Smooth muscle cell (in vitro differentiated cells): ENCODE data around the gene SRC. TPM values are rescaled to one million over a fixed set of nuclear protein-coding genes. Genes with fewer than 3 reads are reported as not detected.

Experiments
- DNase-seq: peaks from one replicate; lab custom pipeline; 2025; ENCODE audit not compliant: unreplicated experiment; lab: John Stamatoyannopoulos, UW
- H2AFZ ChIP-seq: fragments of 200-600 bp; sonication (generic); 2 replicates; pipeline ENCODE4 v1.6.0; 2016; ENCODE audit warnings: antibody characterized with exemption, low read depth, mild to moderate bottlenecking
- H3F3A ChIP-seq: fragments of 200-600 bp; sonication (generic); 2 replicates; pipeline ENCODE4 v1.6.0; 2017; ENCODE audit warnings: antibody characterized with exemption, low read depth
- H3K27ac ChIP-seq: fragments of 200-600 bp; sonication (generic); 2 replicates; pipeline ENCODE4 v1.5.1; 2016; ENCODE audit warnings: low read depth, mild to moderate bottlenecking
- H3K27me3 ChIP-seq: fragments of 200-600 bp; sonication (generic); 2 replicates; pipeline ENCODE4 v1.6.1; 2016; ENCODE audit warnings: low read depth, mild to moderate bottlenecking
- H3K36me3 ChIP-seq: fragments of 200-600 bp; sonication (generic); 2 replicates; pipeline ENCODE4 v1.5.1; 2016; ENCODE audit warnings: low read depth
- H3K4me1 ChIP-seq: fragments of 200-600 bp; sonication (generic); 2 replicates; pipeline ENCODE4 v1.5.1; 2016; ENCODE audit warnings: low read depth
- H3K4me2 ChIP-seq: fragments of 200-600 bp; sonication (generic); 2 replicates; pipeline ENCODE4 v1.6.0; 2016; ENCODE audit warnings: mild to moderate bottlenecking
- H3K4me3 ChIP-seq: fragments of 200-600 bp; sonication (generic); 2 replicates; pipeline ENCODE4 v1.5.1; 2016; ENCODE audit warnings: mild to moderate bottlenecking
- H3K79me2 ChIP-seq: fragments of 200-600 bp; sonication (generic); 2 replicates; pipeline ENCODE4 v1.6.0; 2016; ENCODE audit warnings: low read depth, mild to moderate bottlenecking
- H3K9ac ChIP-seq: fragments of 200-600 bp; sonication (generic); 2 replicates; pipeline ENCODE4 v1.6.0; 2016; ENCODE audit warnings: low read depth
- H3K9me3 ChIP-seq: fragments of 200-600 bp; sonication (generic); replicated peaks from 2 replicates; pipeline ENCODE4 v1.5.1; 2016; ENCODE audit warnings: low read depth
- H4K20me1 ChIP-seq: fragments of 200-600 bp; sonication (generic); 2 replicates; pipeline ENCODE4 v1.6.0; 2016; ENCODE audit warnings: low read depth
- WGBS: methylation state at CpG from one replicate; pipeline ENCODE4 v1.1.7; 2016; ENCODE audit warnings: low lambda C conversion rate; 5-methylcytosine and 5-hydroxymethylcytosine counted together
- polyA plus RNA-seq: library from polyadenylated mRNA; unstranded; fragments of >200 nt; fragmentation: Nextera tagmentation; extraction: Ambion mirVana; gene quantifications from 2 replicates; pipeline ENCODE4 v1.2.1, GENCODE V29; 2016
- total RNA-seq: library from RNA; depleted of rRNA; stranded (reverse); fragments of >200 nt; gene quantifications from 2 replicates; pipeline ENCODE4 v1.2.3, GENCODE V29; 2014
- TF ChIP-seq, protein P1 (sequence below): fragments of 200-600 bp; sonication (generic); IDR thresholded peaks from 2 replicates; pipeline ENCODE4 v1.5.1; 2017; ENCODE audit warnings: borderline replicate concordance, mild to moderate bottlenecking, antibody characterized with exemption; ENCODE audit not compliant: insufficient read depth, poor library complexity, severe bottlenecking

Gene SRC
- total and polyA plus RNA-seq, 2 experiments from 2014 or later, result 26.0 to 36.5 TPM

DNA sequence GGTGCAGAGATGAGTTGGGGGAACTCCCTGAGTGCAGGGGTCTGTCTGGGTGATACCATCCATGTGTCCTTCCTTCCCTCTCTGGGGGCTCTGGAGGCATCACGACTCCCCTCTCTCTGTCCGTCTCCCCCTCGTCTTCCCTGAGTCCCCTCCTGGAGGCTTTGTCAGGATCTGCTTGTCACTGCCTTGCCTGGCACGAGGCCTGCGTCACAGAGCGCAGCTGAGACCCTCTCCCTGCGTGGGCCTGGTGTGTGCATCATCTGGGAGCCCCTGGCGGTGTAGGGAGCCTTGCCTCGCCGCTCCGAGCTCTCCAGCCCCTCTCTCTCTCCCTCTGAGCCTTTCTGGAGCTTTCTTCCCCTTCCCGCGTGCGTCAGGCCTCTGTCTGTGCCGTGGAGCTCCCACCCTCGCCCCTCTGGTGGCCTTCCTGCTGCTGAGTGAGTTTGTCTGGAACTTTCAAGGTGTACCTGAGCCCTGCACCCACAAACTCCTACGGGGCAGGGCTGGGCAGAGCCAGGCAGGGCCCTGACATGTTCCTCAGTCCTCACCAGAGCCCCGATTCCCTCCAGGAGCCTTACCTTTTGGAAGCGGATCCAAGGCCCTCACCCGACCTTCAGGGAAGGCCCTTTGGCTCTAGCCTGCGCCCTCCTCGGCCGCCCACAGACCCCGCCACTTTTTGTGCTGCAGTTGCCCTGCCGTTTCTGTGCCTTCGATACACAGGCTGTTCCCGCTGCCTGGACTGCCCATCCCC is 70.3 kb downstream of the SRC start:
- Histone ChIP-seq H3K4me2 (no peak overlapping the region), H3K9me3 (no peaks in the 10 kb centered on the region), H4K20me1 (no peaks in the 10 kb centered on the region), H3K9ac (no peak overlapping the region), H3K4me1 (peaks cover 18% of the 10 kb centered on the region), H3F3A (no peaks in the 10 kb centered on the region), H3K27ac (no peak overlapping the region), H2AFZ (no peak overlapping the region), H3K27me3 (peaks cover 11% of the 10 kb centered on the region), H3K36me3 (no peaks in the 10 kb centered on the region), H3K4me3 (no peak overlapping the region), H3K79me2 (no peaks in the 10 kb centered on the region)
- WGBS, result 91% methylated on average over 27 of the region's 27 CpGs
- DNase-seq, result no peak
- TF ChIP-seq, protein P1, sequence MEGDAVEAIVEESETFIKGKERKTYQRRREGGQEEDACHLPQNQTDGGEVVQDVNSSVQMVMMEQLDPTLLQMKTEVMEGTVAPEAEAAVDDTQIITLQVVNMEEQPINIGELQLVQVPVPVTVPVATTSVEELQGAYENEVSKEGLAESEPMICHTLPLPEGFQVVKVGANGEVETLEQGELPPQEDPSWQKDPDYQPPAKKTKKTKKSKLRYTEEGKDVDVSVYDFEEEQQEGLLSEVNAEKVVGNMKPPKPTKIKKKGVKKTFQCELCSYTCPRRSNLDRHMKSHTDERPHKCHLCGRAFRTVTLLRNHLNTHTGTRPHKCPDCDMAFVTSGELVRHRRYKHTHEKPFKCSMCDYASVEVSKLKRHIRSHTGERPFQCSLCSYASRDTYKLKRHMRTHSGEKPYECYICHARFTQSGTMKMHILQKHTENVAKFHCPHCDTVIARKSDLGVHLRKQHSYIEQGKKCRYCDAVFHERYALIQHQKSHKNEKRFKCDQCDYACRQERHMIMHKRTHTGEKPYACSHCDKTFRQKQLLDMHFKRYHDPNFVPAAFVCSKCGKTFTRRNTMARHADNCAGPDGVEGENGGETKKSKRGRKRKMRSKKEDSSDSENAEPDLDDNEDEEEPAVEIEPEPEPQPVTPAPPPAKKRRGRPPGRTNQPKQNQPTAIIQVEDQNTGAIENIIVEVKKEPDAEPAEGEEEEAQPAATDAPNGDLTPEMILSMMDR, result no peak

DNA sequence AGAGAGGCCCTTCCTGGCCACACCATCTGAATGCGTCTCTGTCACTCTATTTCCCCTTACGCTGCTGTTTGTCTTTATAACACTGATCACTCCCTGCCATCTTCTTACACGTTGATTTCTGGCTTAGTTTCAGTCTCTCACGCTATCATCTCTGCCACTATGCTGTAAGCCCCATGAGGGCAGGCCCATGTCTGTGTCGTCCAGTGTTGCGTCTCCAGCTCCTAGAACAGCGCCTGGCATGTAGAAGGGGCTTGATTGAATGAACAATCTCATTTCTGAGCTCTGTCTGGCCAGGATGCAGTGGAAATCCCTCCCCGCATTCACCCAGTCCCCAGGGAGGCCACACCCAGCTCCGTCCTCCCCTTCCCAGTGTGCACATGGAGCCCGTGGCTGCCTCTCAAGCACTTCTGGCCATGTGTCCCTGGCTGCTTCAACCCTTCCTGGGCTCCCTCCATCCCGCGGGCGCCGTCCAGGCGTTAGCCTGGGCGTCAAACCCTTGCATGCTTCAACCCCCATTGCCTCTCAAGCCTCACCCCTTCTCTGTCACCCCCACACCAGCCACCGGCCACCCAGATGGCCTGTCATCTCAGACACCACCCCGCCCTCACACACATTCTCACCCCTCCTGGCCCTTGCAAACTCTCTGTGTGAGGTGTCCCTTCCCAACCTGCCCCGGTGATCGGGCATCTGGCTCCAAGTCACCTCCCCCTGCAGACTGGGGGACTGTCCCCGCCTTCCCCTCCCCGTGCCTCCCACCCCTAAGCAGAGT is 71.1 kb downstream of the SRC start:
- TF ChIP-seq, protein P1, result no peak
- no peak overlapping the region for H3K4me3 ChIP-seq
- no peaks in the 10 kb centered on the region for H3K79me2 ChIP-seq
- no peak overlapping the region for H3K9ac ChIP-seq
- H3K36me3 ChIP-seq, result no peaks in the 10 kb centered on the region
- 93% methylated on average over 19 of the region's 22 CpGs for WGBS
- H4K20me1 ChIP-seq, result no peaks in the 10 kb centered on the region
- peaks cover 11% of the 10 kb centered on the region for H3K27me3 ChIP-seq
- no peak for DNase-seq
- no peak overlapping the region for H3K4me2 ChIP-seq
- no peak overlapping the region for H3K27ac ChIP-seq
- no peaks in the 10 kb centered on the region for H3K9me3 ChIP-seq
- no peak overlapping the region for H2AFZ ChIP-seq
- peaks cover 13% of the 10 kb centered on the region for H3K4me1 ChIP-seq
- H3F3A ChIP-seq, result no peaks in the 10 kb centered on the region

DNA sequence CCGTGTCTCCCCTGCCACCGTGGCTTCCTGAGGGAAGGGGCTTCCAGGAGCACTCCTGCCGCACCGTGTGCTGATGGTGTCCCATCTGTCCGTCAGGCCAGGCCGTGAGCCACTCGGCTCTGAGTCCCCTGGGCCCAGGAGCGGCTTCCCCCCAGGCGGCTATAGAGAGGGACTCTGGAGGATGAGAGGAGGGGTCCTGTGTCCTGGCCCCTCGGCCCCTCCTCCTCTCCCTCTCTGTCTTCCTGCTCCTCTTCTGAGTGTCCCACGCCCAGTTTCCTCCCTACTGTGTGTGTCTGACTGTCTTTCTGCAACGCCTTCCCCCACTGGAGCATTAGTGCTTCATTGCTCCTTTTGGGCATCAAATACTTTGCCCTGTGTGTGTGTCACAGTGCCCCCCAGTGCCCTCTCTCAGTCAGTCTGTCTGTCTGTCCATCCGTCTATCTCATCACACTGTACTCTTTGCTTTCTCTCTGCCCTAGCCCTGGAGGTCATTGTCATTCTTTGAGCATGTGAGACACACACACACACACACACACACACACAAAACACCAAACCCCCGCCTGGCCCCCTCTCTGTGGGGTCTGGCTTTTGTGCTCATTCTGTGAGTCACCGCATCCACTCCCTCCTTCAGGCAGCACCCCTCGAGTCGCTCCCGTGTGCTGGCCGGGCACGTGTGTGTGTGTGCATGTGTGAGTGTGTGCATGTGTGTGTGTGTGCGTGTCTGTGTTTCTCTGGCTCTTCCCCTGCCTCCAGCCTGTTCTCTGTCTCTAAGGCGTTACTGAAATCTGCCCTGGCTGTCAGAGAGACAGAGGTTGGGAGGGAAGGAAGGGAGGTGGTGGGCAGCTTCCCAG is 71.9 kb downstream of the SRC start:
- H3K27me3 ChIP-seq, result peaks cover 11% of the 10 kb centered on the region
- H3K36me3 ChIP-seq, result no peaks in the 10 kb centered on the region
- TF ChIP-seq, protein P1, result no peak
- H3K9me3 ChIP-seq, result no peaks in the 10 kb centered on the region
- no peak overlapping the region for H3K4me3 ChIP-seq
- 67% methylated on average over 20 of the region's 22 CpGs for WGBS
- H3K4me1 ChIP-seq, result peaks cover 10% of the 10 kb centered on the region
- H3K4me2 ChIP-seq, result no peak overlapping the region
- no peaks in the 10 kb centered on the region for H4K20me1 ChIP-seq
- no peak overlapping the region for H3K27ac ChIP-seq
- no peaks in the 10 kb centered on the region for H3K79me2 ChIP-seq
- no peak overlapping the region for H2AFZ ChIP-seq
- no peak overlapping the region for H3K9ac ChIP-seq
- DNase-seq, result no peak
- H3F3A ChIP-seq, result no peaks in the 10 kb centered on the region
